ENCODE data around the gene TMEM221.

- no peak for TF ChIP-seq PATZ1 (CRISPR knock-in tag; IDR thresholded peaks at IDR 0.05; ENCODE audit: borderline replicate concordance)
- TF ChIP-seq BACH2 (CRISPR knock-in tag; IDR thresholded peaks at IDR 0.05; ENCODE audit: borderline replicate concordance), result no peak
- no peak for TF ChIP-seq ZFP3 (CRISPR knock-in tag; IDR thresholded peaks at IDR 0.05)
- TF ChIP-seq RARB (CRISPR knock-in tag; IDR thresholded peaks at IDR 0.05), result no peak
- TF ChIP-seq ARNTL (CRISPR knock-in tag; IDR thresholded peaks at IDR 0.05; ENCODE audit: borderline replicate concordance, low read depth), result no peak
- no peak for TF ChIP-seq TOX (CRISPR knock-in tag; IDR thresholded peaks at IDR 0.05; ENCODE audit: borderline replicate concordance)
- no peak for TF ChIP-seq ZNF8 (CRISPR knock-in tag; IDR thresholded peaks at IDR 0.05)
- no peak for TF ChIP-seq ZNF565 (CRISPR knock-in tag; conservative IDR thresholded peaks at IDR 0.05; ENCODE audit: low read depth)
- TF ChIP-seq ISL1 (CRISPR knock-in tag; IDR thresholded peaks at IDR 0.05), result no peak
- TF ChIP-seq PPARA (CRISPR knock-in tag; IDR thresholded peaks at IDR 0.05; ENCODE audit: borderline replicate concordance), result no peak
- no peak for TF ChIP-seq ZFP30 (CRISPR knock-in tag; IDR thresholded peaks at IDR 0.05)
- TF ChIP-seq ESRRG (CRISPR knock-in tag; IDR thresholded peaks at IDR 0.05), result no peak
Observed at GRCh38 chr19:17457616-17458015, 9.1 kb upstream of the TMEM221 start.

Data from SK-N-SH treated with all-trans-retinoic acid at 6 μM for 48 hours (cell line).